GM19463 (cell line): ENCODE data around the gene BOK.
"Not testable (repeated sequence)": the region's sequence is repeated elsewhere in the genome, so short reads cannot be mapped to it uniquely, and the experiment has no call there.

Experiments
- ATAC-seq: cut with Tn5 transposase; IDR thresholded peaks from one replicate; pipeline ENCODE4 v1.9.1; 2021; ENCODE audit warnings: mild to moderate bottlenecking, moderate library complexity; ENCODE audit not compliant: unreplicated experiment

The BOK gene

GRCh38 chr2:241558532-241559322, at the start of gene BOK:
Gene BOK, plus strand, starts transcription at chr2:241558745. Its CDS starts 739 bp downstream, at chr2:241559484.
- no peak for ATAC-seq

- no peak for ATAC-seq
Observed at GRCh38 chr2:241509155-241509784, 49.3 kb upstream of the BOK start.

GRCh38 chr2:241511091-241511741, 47.3 kb upstream of the BOK start:
- ATAC-seq = no peak

- no peak for ATAC-seq
Observed at GRCh38 chr2:241514553-241514952, 44.0 kb upstream of the BOK start.

- no peak for ATAC-seq
Observed at GRCh38 chr2:241514986-241515737, 43.4 kb upstream of the BOK start.

- ATAC-seq = no peak
Observed at GRCh38 chr2:241516520-241516965, 42.0 kb upstream of the BOK start.

- no peak for ATAC-seq
Observed at GRCh38 chr2:241517297-241517696, 41.2 kb upstream of the BOK start.

- no peak for ATAC-seq
Observed at GRCh38 chr2:241519669-241520068, 38.9 kb upstream of the BOK start.

- ATAC-seq = no peak
Observed at GRCh38 chr2:241522477-241522876, 36.1 kb upstream of the BOK start.

- ATAC-seq = not testable (repeated sequence)
Observed at GRCh38 chr2:241525818-241526780, 32.4 kb upstream of the BOK start.

GRCh38 chr2:241530571-241530970, 28.0 kb upstream of the BOK start:
- ATAC-seq = no peak

GRCh38 chr2:241531161-241531722, 27.3 kb upstream of the BOK start:
- no peak for ATAC-seq

- ATAC-seq = no peak
Observed at GRCh38 chr2:241532168-241532567, 26.4 kb upstream of the BOK start.

GRCh38 chr2:241532733-241533601, 25.6 kb upstream of the BOK start:
- no peak for ATAC-seq

GRCh38 chr2:241534293-241534692, 24.3 kb upstream of the BOK start:
- no peak for ATAC-seq

GRCh38 chr2:241534701-241535375, 23.7 kb upstream of the BOK start:
- no peak for ATAC-seq

- ATAC-seq = no peak
Observed at GRCh38 chr2:241535871-241536655, 22.5 kb upstream of the BOK start.
